Left lung (tissue), 10 donors: Measurements from ENCODE around the gene CD48. TPM values are rescaled to one million over a fixed set of nuclear protein-coding genes. Genes with fewer than 3 reads are reported as not detected.

ENCODE experiments used
- ATAC-seq: fragments of 200-7000 bp; cut with Tn5 transposase; one replicate; pipeline ENCODE4 v1.9.1; 2020; ENCODE audit warnings: moderate library complexity
- DNase-seq, 4 donors: peaks; one replicate each; pipeline ENCODE4 v3.0.0-alpha.2; 2013 to 2020
- H3K27ac ChIP-seq, 2 donors: fragments of 200-600 bp; sonication (generic) in 1 of 2; one replicate each; pipeline versions ENCODE4 v1.5.0 to v1.8.0; 2020 to 2021
- H3K27me3 ChIP-seq, 2 donors: fragments of 200-600 bp; sonication (generic) in 1 of 2; one replicate each; pipeline versions ENCODE4 v1.5.0 to v1.8.0; 2020 to 2021
- H3K36me3 ChIP-seq, 2 donors: fragments of 200-600 bp; sonication (generic) in 1 of 2; one replicate each; pipeline versions ENCODE4 v1.5.0 to v1.8.0; 2020 to 2021
- H3K4me1 ChIP-seq, 2 donors: fragments of 200-600 bp; one replicate each; pipeline ENCODE4 v1.8.0; 2021
- H3K4me3 ChIP-seq, 2 donors: fragments of 200-600 bp; sonication (generic) in 1 of 2; one replicate each; pipeline versions ENCODE4 v1.5.0 to v1.8.0; 2020 to 2021; ENCODE audit warnings: mild to moderate bottlenecking in 1 of 2
- H3K9me3 ChIP-seq, 2 donors: fragments of 200-600 bp; sonication (generic) in 1 of 2; one replicate each; pipeline versions ENCODE4 v1.5.0 to v1.8.0; 2020 to 2021
- CTCF ChIP-seq, 2 donors: fragments of 200-600 bp; sonication (generic) in 1 of 2; IDR thresholded peaks; one replicate each; pipeline versions ENCODE4 v1.5.0 to v1.8.0; 2021; ENCODE audit warnings: antibody characterized with exemption in 2 of 2
- intact Hi-C, 2 donors: fragments of 100-400 bp; cut with DNase I; formaldehyde crosslinking; loops; one replicate each; pipeline versions ENCODE4 v1.11.2 to v1.14.2; 2022
- polyA plus RNA-seq, 6 donors: library from polyadenylated mRNA; unstranded; fragments of 120-200 nt; gene quantifications; one replicate each; pipeline ENCODE4 v1.2.1, GENCODE V29; 2013; ENCODE audit not compliant: insufficient read length in 6 of 6
- total RNA-seq, 2 donors: library from RNA; stranded (reverse); fragmentation: NEBNext Ultra II Directional; extraction: Animal tissue kit (Norgen Biotek cat#: 25700); gene quantifications; one replicate each; pipeline ENCODE4 v1.2.1, GENCODE V29; 2021
- donor health status: DM: no; HTN: yes; CAD: no.
- donor health status: DM: no; HTN: no; CAD: no.

CD48 gene
- total and polyA plus RNA-seq, 8 donors = 5.8 to 35.5 (median 7.5) TPM

DNA sequence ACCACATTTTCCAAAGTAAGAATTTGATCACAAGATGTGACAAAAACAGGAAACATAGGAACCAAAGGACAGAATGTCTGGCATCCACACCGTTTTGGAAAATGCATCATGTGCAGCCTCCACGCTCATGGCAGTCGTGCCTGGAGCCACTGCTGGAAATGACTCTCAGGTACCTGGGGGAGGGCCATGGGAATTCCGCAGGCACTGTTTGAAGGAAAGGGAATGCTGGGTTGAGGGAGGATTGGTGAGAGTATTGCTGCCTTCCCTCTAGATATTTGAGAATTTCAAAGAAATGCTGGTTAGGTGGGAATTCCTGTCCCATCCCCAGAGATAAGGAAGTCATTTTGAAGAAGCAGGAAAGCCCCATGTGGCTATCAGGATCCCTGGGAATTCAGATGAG, 75.5 kb downstream of the CD48 start:
- ATAC-seq = no peak
- Histone ChIP-seq H3K4me3 (no peak overlapping the region), H3K27ac (no peak overlapping the region), H3K9me3 (no peaks in the 10 kb centered on the region), H3K4me1 (peaks cover 0 to 20% of the 10 kb centered on the region in 2 donors), H3K36me3 (no peaks in the 10 kb centered on the region), H3K27me3 (no peaks in the 10 kb centered on the region)
- no peak for TF ChIP-seq CTCF (IDR thresholded peaks at IDR 0.05)
- DNase-seq = no peak
- intact Hi-C loops = no loop called here

DNA sequence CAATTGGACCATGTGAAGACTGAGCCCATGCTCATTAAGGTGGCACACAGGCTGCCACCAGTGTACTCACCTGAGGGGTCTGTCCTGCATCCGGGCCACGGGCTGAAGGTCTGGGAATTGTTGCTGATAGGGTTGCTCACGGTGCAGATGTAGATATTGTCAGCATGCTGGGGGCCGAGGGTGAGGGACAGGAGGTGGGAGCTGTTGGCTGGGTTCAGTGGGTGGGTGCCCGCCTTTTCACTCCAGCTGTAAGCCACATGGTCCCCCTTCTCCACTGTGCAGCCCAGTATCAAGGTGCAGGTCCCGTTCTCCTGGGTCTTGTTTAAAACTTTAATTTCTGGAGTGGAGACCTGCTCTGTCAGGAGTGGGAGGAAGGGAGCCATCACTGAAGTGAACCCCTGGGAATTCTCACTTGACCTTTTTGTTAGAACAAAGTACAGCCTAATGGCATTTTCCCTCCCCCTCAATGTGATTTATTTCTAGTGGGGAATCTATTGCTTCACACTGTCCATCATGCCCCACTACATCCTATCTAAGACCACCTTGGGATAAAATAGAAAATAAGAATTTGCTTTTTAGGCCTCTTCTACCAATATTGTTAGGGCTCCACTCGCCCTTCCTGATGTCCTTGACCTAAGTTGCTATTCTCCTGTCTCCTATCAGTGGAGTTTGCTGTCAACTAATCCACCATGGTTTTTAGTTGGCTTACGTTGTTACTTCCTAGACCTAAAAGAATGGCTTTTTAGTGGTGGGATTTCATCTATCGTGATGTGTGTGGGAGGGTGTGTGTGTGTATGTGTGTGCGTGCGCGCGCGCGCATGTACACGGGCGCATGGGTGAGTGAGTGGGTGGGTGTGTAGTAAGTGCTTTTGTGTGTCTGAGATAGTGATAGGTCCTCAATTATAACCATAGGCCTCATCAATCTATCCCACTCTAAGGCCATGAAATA, 76.8 kb downstream of the CD48 start:
- Histone ChIP-seq H3K27ac (no peak overlapping the region), H3K27me3 (no peaks in the 10 kb centered on the region), H3K36me3 (no peaks in the 10 kb centered on the region), H3K4me1 (peaks cover 4 to 22% of the 10 kb centered on the region in 2 donors), H3K4me3 (no peak overlapping the region), H3K9me3 (no peaks in the 10 kb centered on the region)
- intact Hi-C loops = no loop called here
- no peak for TF ChIP-seq CTCF (IDR thresholded peaks at IDR 0.05)
- no peak for ATAC-seq
- DNase-seq = no peak

- peak; percentile 26 for ATAC-seq
- H3K4me1 ChIP-seq = peaks cover 4 to 31% of the 10 kb centered on the region in 2 donors
- H3K36me3 ChIP-seq = no peaks in the 10 kb centered on the region
- no peak for DNase-seq
- H3K27ac ChIP-seq = no peak overlapping the region
- no peak overlapping the region for H3K4me3 ChIP-seq
- intact Hi-C loops = no loop called here
- no peaks in the 10 kb centered on the region for H3K9me3 ChIP-seq
- H3K27me3 ChIP-seq = no peaks in the 10 kb centered on the region
- TF ChIP-seq CTCF (IDR thresholded peaks at IDR 0.05) = no peak
Measured at GRCh38 chr1:160633330-160633903, 78.2 kb downstream of the CD48 start.

DNA sequence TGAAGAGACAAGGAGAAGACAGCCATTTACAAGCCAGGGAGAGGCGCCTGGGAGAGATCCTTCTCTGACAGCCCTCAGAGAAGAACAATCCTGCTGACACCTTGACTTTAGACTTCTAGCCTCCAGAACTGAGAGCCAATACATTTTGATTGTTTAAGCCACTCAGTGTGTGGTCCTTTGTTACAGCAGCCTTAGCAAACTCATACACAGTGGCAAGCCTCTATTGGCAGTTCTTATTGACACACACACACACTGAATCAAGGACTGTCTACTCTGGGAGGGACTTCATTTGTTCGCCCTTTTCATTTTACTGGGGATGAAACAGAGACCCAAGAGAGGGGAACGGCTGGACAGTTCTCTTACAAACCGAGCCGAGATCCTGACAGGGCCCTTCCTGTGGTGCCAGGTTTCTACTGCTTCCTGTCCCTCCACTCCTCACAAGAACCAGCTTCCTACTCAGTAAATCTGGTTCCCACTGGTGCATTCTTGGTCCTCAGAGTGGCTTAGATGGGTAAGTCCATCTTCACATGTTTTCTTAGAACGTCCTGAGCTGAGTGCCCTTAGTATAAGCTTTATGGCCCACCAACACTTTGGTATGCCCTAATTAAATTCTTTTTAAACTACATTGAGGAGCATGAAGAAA, 79.5 kb downstream of the CD48 start:
- Histone ChIP-seq H3K27ac (peak overlapping the region in 1 of 2 donors; percentile 0), H3K4me3 (no peak overlapping the region), H3K4me1 (peaks cover 4 to 37% of the 10 kb centered on the region in 2 donors), H3K27me3 (no peaks in the 10 kb centered on the region), H3K36me3 (no peaks in the 10 kb centered on the region), H3K9me3 (no peaks in the 10 kb centered on the region)
- DNase-seq = no peak
- no peak for TF ChIP-seq CTCF (IDR thresholded peaks at IDR 0.05)
- ATAC-seq = no peak
- intact Hi-C loops = no loop called here
